A549 (cell line): ENCODE data around the gene KLKB1. TPM values are rescaled to one million over a fixed set of nuclear protein-coding genes. Genes with fewer than 3 reads are reported as not detected.
A peak's percentile ranks its signal among the peaks of the same experiment; 100 is the strongest.

ENCODE experiments used
- ATAC-seq, 2 experiments: fragments of 200-7000 bp in 1 of 2; fragments of >200 bp in 1 of 2; cut with Nextera tagmentation in 1 of 2; cut with Tn5 transposase in 1 of 2; 3 replicates each; pipeline versions ENCODE4 v1.8.0 to v1.9.1; 2018 to 2020; ENCODE audit warnings: mild to moderate bottlenecking in 1 of 2, moderate library complexity in 1 of 2
- CTCF ChIA-PET: fragments of 300-600 bp; sonication (Branson Sonifier 250); formaldehyde crosslinking; extraction: SDS; loops from one replicate; lab custom pipeline; 2021; ENCODE audit warnings: antibody characterized with exemption, inconsistent platforms; lab: Yijun Ruan, JAX
- POLR2A ChIA-PET: fragments of 350-600 bp; formaldehyde crosslinking; extraction: SDS; loops from one replicate; lab custom pipeline; 2021; ENCODE audit warnings: antibody characterized with exemption, inconsistent platforms; lab: Yijun Ruan, JAX
- DNase-seq, 2 experiments: peaks; one replicate each; pipeline versions ENCODE4 v3.0.0 to v3.0.0-alpha.2; 2011 to 2016; ENCODE audit warnings: low read depth in 1 of 2, low spot score in 1 of 2
- FAIRE-seq: peaks from 2 replicates; lab custom pipeline; 2011; peaks lifted over from hg19 to GRCh38; lab: Jason Lieb, UNC
- H3K27ac ChIP-seq, 2 experiments: fragments of >200 bp; sonication (Bioruptor Twin); formaldehyde crosslinking; 3 replicates each; pipeline ENCODE4 v1.5.1; 2016 to 2017
- H3K4me1 ChIP-seq: fragments of >200 bp; sonication (Bioruptor Twin); formaldehyde crosslinking; 3 replicates; pipeline ENCODE4 v1.6.1; 2016
- H3K4me2 ChIP-seq: fragments of >200 bp; sonication (Bioruptor Twin); formaldehyde crosslinking; 3 replicates; pipeline ENCODE4 v1.6.1; 2016
- H3K4me3 ChIP-seq: fragments of >200 bp; sonication (Bioruptor Twin); formaldehyde crosslinking; 3 replicates; pipeline ENCODE4 v1.5.1; 2016
- H3K9me3 ChIP-seq: fragments of >200 bp; sonication (Bioruptor Twin); formaldehyde crosslinking; 3 replicates; pipeline ENCODE4 v1.6.1; 2016
- CBX2 ChIP-seq: fragments of 200-600 bp; sonication (generic); IDR thresholded peaks from 2 replicates; pipeline ENCODE4 v1.6.1; 2016; ENCODE audit warnings: low read depth, mild to moderate bottlenecking, borderline replicate concordance
- CBX8 ChIP-seq: fragments of 200-600 bp; sonication (generic); IDR thresholded peaks from 2 replicates; pipeline ENCODE4 v1.6.1; 2016
- CHD2 ChIP-seq: fragments of 150-350 bp; IDR thresholded peaks from 2 replicates; pipeline ENCODE4 v1.6.1; 2014; ENCODE audit warnings: low read length; ENCODE audit not compliant: partially characterized antibody
- EHMT2 ChIP-seq: fragments of 200-600 bp; sonication (generic); IDR thresholded peaks from 2 replicates; pipeline ENCODE4 v1.6.1; 2016; ENCODE audit warnings: antibody characterized with exemption, low read depth, mild to moderate bottlenecking, moderate library complexity
- EP300 ChIP-seq, 2 experiments: fragments of >200 bp; sonication (Bioruptor Twin); formaldehyde crosslinking; IDR thresholded peaks; 2 replicates in 1 of 2; 3 replicates in 1 of 2; pipeline ENCODE4 v1.6.1; 2016 to 2017
- ESRRA ChIP-seq: fragments of 150-350 bp; IDR thresholded peaks from 2 replicates; pipeline ENCODE4 v1.6.1; 2014; ENCODE audit warnings: mild to moderate bottlenecking, low read length, borderline replicate concordance
- FOSL2 ChIP-seq, 2 experiments: fragments of 450-650 bp in 1 of 2; fragments of >200 bp in 1 of 2; sonication (Bioruptor Twin) in 1 of 2; formaldehyde crosslinking; IDR thresholded peaks; 2 replicates each; pipeline versions ENCODE4 v1.5.0 to v1.6.1; 2016 to 2020; ENCODE audit warnings: mild to moderate bottlenecking in 1 of 2, moderate library complexity in 1 of 2
- GATA3 ChIP-seq: IDR thresholded peaks from 2 replicates; pipeline ENCODE4 v1.6.1; 2012; ENCODE audit warnings: borderline replicate concordance
- HOXA7 ChIP-seq: fragments of 250-450 bp; sonication (Bioruptor Pico); IDR thresholded peaks from 2 replicates; pipeline ENCODE4 v1.5.0; 2020; ENCODE audit warnings: mild to moderate bottlenecking, moderate library complexity
- HOXB13 ChIP-seq: fragments of 250-450 bp; sonication (Bioruptor Pico); IDR thresholded peaks from 2 replicates; pipeline ENCODE4 v1.5.0; 2020; ENCODE audit warnings: low read depth, mild to moderate bottlenecking, moderate library complexity
- HOXB5 ChIP-seq: fragments of 250-450 bp; sonication (Bioruptor Pico); IDR thresholded peaks from 2 replicates; pipeline ENCODE4 v1.5.0; 2020; ENCODE audit warnings: mild to moderate bottlenecking, moderate library complexity
- JUN ChIP-seq, 2 experiments: fragments of >200 bp; sonication (Bioruptor Twin); formaldehyde crosslinking; IDR thresholded peaks; 2 replicates in 1 of 2; 3 replicates in 1 of 2; pipeline ENCODE4 v1.6.1; 2016 to 2017
- JUNB ChIP-seq: fragments of >200 bp; sonication (Bioruptor Twin); formaldehyde crosslinking; IDR thresholded peaks from 2 replicates; pipeline ENCODE4 v1.6.1; 2016
- KDM5A ChIP-seq: fragments of 200-600 bp; sonication (generic); IDR thresholded peaks from 2 replicates; pipeline ENCODE4 v1.6.1; 2016; ENCODE audit warnings: antibody characterized with exemption, mild to moderate bottlenecking
- MAFK ChIP-seq: fragments of 450-650 bp; IDR thresholded peaks from 2 replicates; pipeline ENCODE4 v1.6.1; 2014; ENCODE audit not compliant: partially characterized antibody
- MAX ChIP-seq: IDR thresholded peaks from 2 replicates; pipeline ENCODE4 v1.6.1; 2012
- MAZ ChIP-seq: fragments of 150-350 bp; IDR thresholded peaks from 2 replicates; pipeline ENCODE4 v1.6.1; 2014; ENCODE audit warnings: antibody characterized with exemption, low read depth, low read length, borderline replicate concordance
- NFE2L2 ChIP-seq: fragments of 150-350 bp; conservative IDR thresholded peaks from 2 replicates; pipeline ENCODE4 v1.6.1; 2014; ENCODE audit warnings: low read length
- NR3C1 ChIP-seq: fragments of >200 bp; sonication (Bioruptor Twin); formaldehyde crosslinking; IDR thresholded peaks from 3 replicates; pipeline ENCODE4 v1.6.1; 2017
- PBX3 ChIP-seq: IDR thresholded peaks from 2 replicates; pipeline ENCODE4 v1.6.1; 2012
- PHF8 ChIP-seq: fragments of 200-600 bp; sonication (generic); IDR thresholded peaks from 2 replicates; pipeline ENCODE4 v1.6.1; 2016; ENCODE audit warnings: low read depth, mild to moderate bottlenecking, antibody characterized with exemption, moderate library complexity, borderline replicate concordance
- POLR2A ChIP-seq: IDR thresholded peaks from 2 replicates; pipeline ENCODE4 v1.6.1; 2012; ENCODE audit warnings: mild to moderate bottlenecking, low read length
- POLR2AphosphoS2 ChIP-seq: conservative IDR thresholded peaks from 2 replicates; pipeline ENCODE4 v1.6.1; 2012; ENCODE audit warnings: low read length, improper control_type of control experiment, inconsistent platforms
- RCOR1 ChIP-seq: fragments of 150-350 bp; IDR thresholded peaks from 2 replicates; pipeline ENCODE4 v1.6.1; 2014; ENCODE audit warnings: antibody characterized with exemption, low read length, low read depth
- RFX5 ChIP-seq: fragments of 450-650 bp; IDR thresholded peaks from 2 replicates; pipeline ENCODE4 v1.7.1; 2014; ENCODE audit warnings: antibody characterized with exemption, mild to moderate bottlenecking, moderate library complexity
- TFCP2L1 ChIP-seq: fragments of 250-450 bp; sonication (Bioruptor Pico); IDR thresholded peaks from 2 replicates; pipeline ENCODE4 v1.5.0; 2021; ENCODE audit warnings: mild to moderate bottlenecking
- TP53 ChIP-seq: fragments of 250-450 bp; sonication (Bioruptor Pico); IDR thresholded peaks from 2 replicates; pipeline ENCODE4 v1.5.0; 2021; ENCODE audit warnings: mild to moderate bottlenecking, moderate library complexity
- ZC3H11A ChIP-seq: fragments of 450-650 bp; IDR thresholded peaks from 2 replicates; pipeline ENCODE4 v1.6.1; 2014; ENCODE audit warnings: antibody characterized with exemption, mild to moderate bottlenecking
- ZNF302 ChIP-seq: fragments of 250-450 bp; sonication (Bioruptor Pico); IDR thresholded peaks from 2 replicates; pipeline ENCODE4 v1.9.0; 2021; ENCODE audit warnings: inconsistent platforms, mild to moderate bottlenecking, moderate library complexity
- ZSCAN20 ChIP-seq: fragments of 250-450 bp; sonication (Bioruptor Pico); IDR thresholded peaks from 2 replicates; pipeline ENCODE4 v1.8.0; 2022; ENCODE audit warnings: mild to moderate bottlenecking, moderate library complexity
- WGBS: methylation state at CpG from one replicate; pipeline ENCODE4 v1.1.6; 2017; ENCODE audit errors: missing lambda C conversion rate; 5-methylcytosine and 5-hydroxymethylcytosine counted together
- polyA plus RNA-seq, 4 experiments: library from polyadenylated mRNA; depleted of rRNA in 3 of 4; stranded (reverse); fragments of >200 nt; fragmentation: RNase III in 1 of 4; extraction: RNeasy Plus Mini Kit Qiagen cat#74134 plus additional on column Dnase treatment in 1 of 4; gene quantifications; 2 replicates in 3 of 4; 3 replicates in 1 of 4; pipeline ENCODE4 v1.2.3, GENCODE V29; 2011 to 2017
- TF ChIP-seq, protein P1 (sequence below): fragments of 250-450 bp; sonication (Bioruptor Pico); IDR thresholded peaks from 2 replicates; pipeline ENCODE4 v1.5.0; 2021; ENCODE audit warnings: mild to moderate bottlenecking, moderate library complexity, borderline replicate concordance
- TF ChIP-seq, protein P2 (sequence below): fragments of >200 bp; sonication (Bioruptor Twin); formaldehyde crosslinking; IDR thresholded peaks from 2 replicates; pipeline ENCODE4 v1.6.1; 2016
- TF ChIP-seq, protein P3 (sequence below): fragments of 450-650 bp; IDR thresholded peaks from 2 replicates; pipeline ENCODE4 v1.6.1; 2014; ENCODE audit warnings: antibody characterized with exemption
- TF ChIP-seq, protein P4 (sequence below): fragments of 250-450 bp; sonication (Bioruptor Pico); IDR thresholded peaks from 2 replicates; pipeline ENCODE4 v1.5.0; 2020; ENCODE audit warnings: low read depth, mild to moderate bottlenecking, moderate library complexity
- TF ChIP-seq, protein P5 (sequence below): fragments of >200 bp; sonication (Bioruptor Twin); formaldehyde crosslinking; IDR thresholded peaks from 3 replicates; pipeline ENCODE4 v1.5.1; 2016

KLKB1 gene
- polyA plus RNA-seq, 2 of the 4 experiments (the other 2 are of a cell fraction) = 0.08 TPM; not detected in 1

DNA sequence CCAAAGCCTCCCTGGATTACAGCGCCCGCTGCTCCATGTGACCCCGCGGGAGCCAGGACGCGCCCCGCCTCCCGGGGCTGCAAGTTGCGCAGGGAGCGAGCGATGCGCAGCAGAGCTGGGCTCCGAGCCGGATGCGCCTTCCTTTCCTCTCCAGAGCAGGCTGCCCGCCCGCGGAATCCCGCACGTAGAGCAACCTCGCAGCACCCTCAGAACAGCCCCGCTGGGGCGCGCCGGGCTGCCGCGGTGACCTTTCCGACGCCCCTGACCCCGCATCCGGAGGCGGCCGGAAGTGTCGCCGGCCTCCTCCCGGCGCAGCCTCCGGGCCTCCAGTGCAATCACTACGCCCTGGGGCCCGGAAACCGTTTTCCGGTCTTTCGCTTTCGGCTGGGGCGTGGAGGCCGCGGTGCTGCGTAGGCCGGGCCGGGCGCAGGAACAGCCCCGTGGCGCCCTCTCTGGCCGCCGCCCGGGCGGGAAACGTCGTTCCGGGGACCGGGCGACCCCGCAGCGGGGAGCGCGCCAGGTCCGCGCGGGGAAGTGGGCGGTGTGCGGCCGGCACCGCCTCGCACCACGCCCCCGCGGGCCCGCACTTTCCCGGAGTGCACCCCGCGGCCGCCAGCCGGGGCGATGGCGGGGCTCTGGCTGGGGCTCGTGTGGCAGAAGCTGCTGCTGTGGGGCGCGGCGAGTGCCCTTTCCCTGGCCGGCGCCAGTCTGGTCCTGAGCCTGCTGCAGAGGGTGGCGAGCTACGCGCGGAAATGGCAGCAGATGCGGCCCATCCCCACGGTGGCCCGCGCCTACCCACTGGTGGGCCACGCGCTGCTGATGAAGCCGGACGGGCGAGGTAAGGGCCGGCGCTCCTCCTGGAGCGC lies 35.9 kb upstream of the KLKB1 start, which contains the start of gene CYP4V2:
CYP4V2 (plus strand) TSS at position 368 of the 866 bp plus-strand sequence; CDS start at position 625, 257 bp downstream.
- H3K4me1 ChIP-seq = peaks cover 4% of the 10 kb centered on the region; the same call in 1 of the 3 replicates
- FAIRE-seq = no peak
- peak within 1 kb of the TSS; percentile 72 for H3K4me2 ChIP-seq
- DNase-seq = peak; percentile 42 to 67
- CTCF ChIA-PET = interaction anchor here (0.7 kb wide), 1 partner anchor 11 kb away, joined by 3 read pairs; no protein-coding TSS in a partner anchor
- 2% methylated on average over 10 of the region's 107 CpGs for WGBS
- no peaks in the 10 kb centered on the region for H3K9me3 ChIP-seq
- ATAC-seq = peak; percentile 83 to 92
- H3K4me3 ChIP-seq = peak within 1 kb of the TSS; percentile 75
- POLR2A ChIA-PET = no interaction called here
- peak within 1 kb of the TSS; percentile 83 to 97 for H3K27ac ChIP-seq
- TF ChIP-seq RFX5 = no peak
- no peak for TF ChIP-seq FOSL2 (IDR thresholded peaks at IDR 0.05)
- TF ChIP-seq FOSL2 (CRISPR knock-in tag; IDR thresholded peaks at IDR 0.05) = no peak
- TF ChIP-seq CBX8 = no peak
- peak in 1 of 2 experiments; percentile 48; a peak in 2 of 5 replicates for TF ChIP-seq JUN (IDR thresholded peaks at IDR 0.05)
- no peak for TF ChIP-seq PBX3
- TF ChIP-seq TP53 (CRISPR knock-in tag) = no peak
- TF ChIP-seq PHF8 = peak; percentile 81
- TF ChIP-seq EP300 (IDR thresholded peaks at IDR 0.05) = no peak
- no peak for TF ChIP-seq KDM5A
- no peak for TF ChIP-seq CBX2
- TF ChIP-seq EHMT2 = no peak
- no peak for TF ChIP-seq HOXB13 (CRISPR knock-in tag)
- no peak for TF ChIP-seq ZSCAN20 (CRISPR knock-in tag)
- no peak for TF ChIP-seq RCOR1
- TF ChIP-seq HOXB5 (CRISPR knock-in tag) = no peak
- no peak for TF ChIP-seq JUNB
- no peak for TF ChIP-seq NR3C1
- TF ChIP-seq, protein P1, sequence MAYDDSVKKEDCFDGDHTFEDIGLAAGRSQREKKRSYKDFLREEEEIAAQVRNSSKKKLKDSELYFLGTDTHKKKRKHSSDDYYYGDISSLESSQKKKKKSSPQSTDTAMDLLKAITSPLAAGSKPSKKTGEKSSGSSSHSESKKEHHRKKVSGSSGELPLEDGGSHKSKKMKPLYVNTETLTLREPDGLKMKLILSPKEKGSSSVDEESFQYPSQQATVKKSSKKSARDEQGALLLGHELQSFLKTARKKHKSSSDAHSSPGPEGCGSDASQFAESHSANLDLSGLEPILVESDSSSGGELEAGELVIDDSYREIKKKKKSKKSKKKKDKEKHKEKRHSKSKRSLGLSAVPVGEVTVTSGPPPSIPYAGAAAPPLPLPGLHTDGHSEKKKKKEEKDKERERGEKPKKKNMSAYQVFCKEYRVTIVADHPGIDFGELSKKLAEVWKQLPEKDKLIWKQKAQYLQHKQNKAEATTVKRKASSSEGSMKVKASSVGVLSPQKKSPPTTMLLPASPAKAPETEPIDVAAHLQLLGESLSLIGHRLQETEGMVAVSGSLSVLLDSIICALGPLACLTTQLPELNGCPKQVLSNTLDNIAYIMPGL = peak; percentile 63; the same call in 1 of the 2 replicates
- TF ChIP-seq, protein P2, sequence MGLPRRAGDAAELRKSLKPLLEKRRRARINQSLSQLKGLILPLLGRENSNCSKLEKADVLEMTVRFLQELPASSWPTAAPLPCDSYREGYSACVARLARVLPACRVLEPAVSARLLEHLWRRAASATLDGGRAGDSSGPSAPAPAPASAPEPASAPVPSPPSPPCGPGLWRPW = no peak
- TF ChIP-seq NFE2L2 = no peak
- TF ChIP-seq, protein P3, sequence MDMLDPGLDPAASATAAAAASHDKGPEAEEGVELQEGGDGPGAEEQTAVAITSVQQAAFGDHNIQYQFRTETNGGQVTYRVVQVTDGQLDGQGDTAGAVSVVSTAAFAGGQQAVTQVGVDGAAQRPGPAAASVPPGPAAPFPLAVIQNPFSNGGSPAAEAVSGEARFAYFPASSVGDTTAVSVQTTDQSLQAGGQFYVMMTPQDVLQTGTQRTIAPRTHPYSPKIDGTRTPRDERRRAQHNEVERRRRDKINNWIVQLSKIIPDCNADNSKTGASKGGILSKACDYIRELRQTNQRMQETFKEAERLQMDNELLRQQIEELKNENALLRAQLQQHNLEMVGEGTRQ = no peak
- TF ChIP-seq ESRRA = no peak
- no peak; the same call in 1 of the 2 replicates for TF ChIP-seq MAX
- TF ChIP-seq POLR2AphosphoS2 = no peak
- TF ChIP-seq ZC3H11A = no peak
- TF ChIP-seq TFCP2L1 = no peak
- TF ChIP-seq, protein P4, sequence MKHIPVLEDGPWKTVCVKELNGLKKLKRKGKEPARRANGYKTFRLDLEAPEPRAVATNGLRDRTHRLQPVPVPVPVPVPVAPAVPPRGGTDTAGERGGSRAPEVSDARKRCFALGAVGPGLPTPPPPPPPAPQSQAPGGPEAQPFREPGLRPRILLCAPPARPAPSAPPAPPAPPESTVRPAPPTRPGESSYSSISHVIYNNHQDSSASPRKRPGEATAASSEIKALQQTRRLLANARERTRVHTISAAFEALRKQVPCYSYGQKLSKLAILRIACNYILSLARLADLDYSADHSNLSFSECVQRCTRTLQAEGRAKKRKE = no peak
- TF ChIP-seq, protein P5, sequence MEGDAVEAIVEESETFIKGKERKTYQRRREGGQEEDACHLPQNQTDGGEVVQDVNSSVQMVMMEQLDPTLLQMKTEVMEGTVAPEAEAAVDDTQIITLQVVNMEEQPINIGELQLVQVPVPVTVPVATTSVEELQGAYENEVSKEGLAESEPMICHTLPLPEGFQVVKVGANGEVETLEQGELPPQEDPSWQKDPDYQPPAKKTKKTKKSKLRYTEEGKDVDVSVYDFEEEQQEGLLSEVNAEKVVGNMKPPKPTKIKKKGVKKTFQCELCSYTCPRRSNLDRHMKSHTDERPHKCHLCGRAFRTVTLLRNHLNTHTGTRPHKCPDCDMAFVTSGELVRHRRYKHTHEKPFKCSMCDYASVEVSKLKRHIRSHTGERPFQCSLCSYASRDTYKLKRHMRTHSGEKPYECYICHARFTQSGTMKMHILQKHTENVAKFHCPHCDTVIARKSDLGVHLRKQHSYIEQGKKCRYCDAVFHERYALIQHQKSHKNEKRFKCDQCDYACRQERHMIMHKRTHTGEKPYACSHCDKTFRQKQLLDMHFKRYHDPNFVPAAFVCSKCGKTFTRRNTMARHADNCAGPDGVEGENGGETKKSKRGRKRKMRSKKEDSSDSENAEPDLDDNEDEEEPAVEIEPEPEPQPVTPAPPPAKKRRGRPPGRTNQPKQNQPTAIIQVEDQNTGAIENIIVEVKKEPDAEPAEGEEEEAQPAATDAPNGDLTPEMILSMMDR = peak; percentile 30
- TF ChIP-seq GATA3 = no peak
- TF ChIP-seq ZNF302 (CRISPR knock-in tag) = no peak
- peak; percentile 21 for TF ChIP-seq POLR2A
- no peak for TF ChIP-seq CHD2
- TF ChIP-seq MAZ = no peak
- TF ChIP-seq HOXA7 (CRISPR knock-in tag) = no peak
- TF ChIP-seq MAFK = no peak
